GM21423 (cell line): ENCODE results near the gene PDGFA.

ENCODE experiments used
- ATAC-seq: cut with Tn5 transposase; IDR thresholded peaks from one replicate; pipeline ENCODE4 v1.9.1; 2021; ENCODE audit warnings: mild to moderate bottlenecking, moderate library complexity; ENCODE audit not compliant: unreplicated experiment

The PDGFA gene

GRCh38 chr7:505171-505570 is 14.5 kb downstream of the PDGFA start:
- no peak for ATAC-seq

GRCh38 chr7:504221-505111 is 15.2 kb downstream of the PDGFA start:
- no peak for ATAC-seq

- no peak for ATAC-seq
Observed at GRCh38 chr7:503575-504111, 16.0 kb downstream of the PDGFA start.

GRCh38 chr7:502296-502695 is 17.4 kb downstream of the PDGFA start:
- ATAC-seq, result no peak

- ATAC-seq, result no peak
Observed at GRCh38 chr7:501526-501925, 18.1 kb downstream of the PDGFA start.

GRCh38 chr7:500521-501420 is 18.9 kb downstream of the PDGFA start:
- no peak for ATAC-seq

GRCh38 chr7:499853-500485 is 19.7 kb downstream of the PDGFA start:
- ATAC-seq, result no peak

- ATAC-seq, result no peak
Observed at GRCh38 chr7:498678-499641, 20.7 kb downstream of the PDGFA start.

- ATAC-seq, result no peak
Observed at GRCh38 chr7:497946-498655, 21.5 kb downstream of the PDGFA start.

- ATAC-seq, result no peak
Observed at GRCh38 chr7:497346-497745, 22.3 kb downstream of the PDGFA start.

GRCh38 chr7:496528-497295 is 22.9 kb downstream of the PDGFA start:
- ATAC-seq, result no peak

- no peak for ATAC-seq
Observed at GRCh38 chr7:495761-496321, 23.8 kb downstream of the PDGFA start.

- ATAC-seq, result no peak
Observed at GRCh38 chr7:495326-495725, 24.3 kb downstream of the PDGFA start.

- ATAC-seq, result no peak
Observed at GRCh38 chr7:494906-495305, 24.7 kb downstream of the PDGFA start.

- ATAC-seq, result no peak
Observed at GRCh38 chr7:494259-494687, 25.4 kb downstream of the PDGFA start.

GRCh38 chr7:493661-494251 is 25.9 kb downstream of the PDGFA start:
- no peak for ATAC-seq

GRCh38 chr7:492714-493065 is 27.0 kb downstream of the PDGFA start:
- ATAC-seq, result no peak
